ENCODE measurements around the gene PPTC7.

DNA sequence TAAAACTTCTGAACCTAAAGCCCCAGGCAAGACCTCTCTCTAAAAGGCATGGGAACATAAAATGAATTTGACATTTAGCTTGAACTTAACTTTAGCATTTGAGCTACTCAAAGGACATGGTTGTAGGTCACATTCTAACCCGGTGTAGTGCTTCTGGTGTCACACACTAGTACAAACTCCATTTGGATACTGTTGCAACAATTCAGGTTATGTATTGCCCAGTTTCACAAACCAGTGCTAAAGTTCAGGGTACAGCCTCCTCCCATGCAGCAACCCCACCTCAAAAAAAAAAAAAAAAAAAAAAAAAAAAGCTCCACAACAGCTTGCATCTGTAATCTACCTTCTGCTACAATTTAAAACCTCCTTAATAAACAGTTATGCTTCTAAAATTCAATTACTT is 7.8 kb downstream of the PPTC7 start:
- TF ChIP-seq, protein P1, sequence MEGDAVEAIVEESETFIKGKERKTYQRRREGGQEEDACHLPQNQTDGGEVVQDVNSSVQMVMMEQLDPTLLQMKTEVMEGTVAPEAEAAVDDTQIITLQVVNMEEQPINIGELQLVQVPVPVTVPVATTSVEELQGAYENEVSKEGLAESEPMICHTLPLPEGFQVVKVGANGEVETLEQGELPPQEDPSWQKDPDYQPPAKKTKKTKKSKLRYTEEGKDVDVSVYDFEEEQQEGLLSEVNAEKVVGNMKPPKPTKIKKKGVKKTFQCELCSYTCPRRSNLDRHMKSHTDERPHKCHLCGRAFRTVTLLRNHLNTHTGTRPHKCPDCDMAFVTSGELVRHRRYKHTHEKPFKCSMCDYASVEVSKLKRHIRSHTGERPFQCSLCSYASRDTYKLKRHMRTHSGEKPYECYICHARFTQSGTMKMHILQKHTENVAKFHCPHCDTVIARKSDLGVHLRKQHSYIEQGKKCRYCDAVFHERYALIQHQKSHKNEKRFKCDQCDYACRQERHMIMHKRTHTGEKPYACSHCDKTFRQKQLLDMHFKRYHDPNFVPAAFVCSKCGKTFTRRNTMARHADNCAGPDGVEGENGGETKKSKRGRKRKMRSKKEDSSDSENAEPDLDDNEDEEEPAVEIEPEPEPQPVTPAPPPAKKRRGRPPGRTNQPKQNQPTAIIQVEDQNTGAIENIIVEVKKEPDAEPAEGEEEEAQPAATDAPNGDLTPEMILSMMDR (IDR thresholded peaks at IDR 0.05; ENCODE audit: insufficient read depth, low read length): no peak
- TF ChIP-seq, protein P2, sequence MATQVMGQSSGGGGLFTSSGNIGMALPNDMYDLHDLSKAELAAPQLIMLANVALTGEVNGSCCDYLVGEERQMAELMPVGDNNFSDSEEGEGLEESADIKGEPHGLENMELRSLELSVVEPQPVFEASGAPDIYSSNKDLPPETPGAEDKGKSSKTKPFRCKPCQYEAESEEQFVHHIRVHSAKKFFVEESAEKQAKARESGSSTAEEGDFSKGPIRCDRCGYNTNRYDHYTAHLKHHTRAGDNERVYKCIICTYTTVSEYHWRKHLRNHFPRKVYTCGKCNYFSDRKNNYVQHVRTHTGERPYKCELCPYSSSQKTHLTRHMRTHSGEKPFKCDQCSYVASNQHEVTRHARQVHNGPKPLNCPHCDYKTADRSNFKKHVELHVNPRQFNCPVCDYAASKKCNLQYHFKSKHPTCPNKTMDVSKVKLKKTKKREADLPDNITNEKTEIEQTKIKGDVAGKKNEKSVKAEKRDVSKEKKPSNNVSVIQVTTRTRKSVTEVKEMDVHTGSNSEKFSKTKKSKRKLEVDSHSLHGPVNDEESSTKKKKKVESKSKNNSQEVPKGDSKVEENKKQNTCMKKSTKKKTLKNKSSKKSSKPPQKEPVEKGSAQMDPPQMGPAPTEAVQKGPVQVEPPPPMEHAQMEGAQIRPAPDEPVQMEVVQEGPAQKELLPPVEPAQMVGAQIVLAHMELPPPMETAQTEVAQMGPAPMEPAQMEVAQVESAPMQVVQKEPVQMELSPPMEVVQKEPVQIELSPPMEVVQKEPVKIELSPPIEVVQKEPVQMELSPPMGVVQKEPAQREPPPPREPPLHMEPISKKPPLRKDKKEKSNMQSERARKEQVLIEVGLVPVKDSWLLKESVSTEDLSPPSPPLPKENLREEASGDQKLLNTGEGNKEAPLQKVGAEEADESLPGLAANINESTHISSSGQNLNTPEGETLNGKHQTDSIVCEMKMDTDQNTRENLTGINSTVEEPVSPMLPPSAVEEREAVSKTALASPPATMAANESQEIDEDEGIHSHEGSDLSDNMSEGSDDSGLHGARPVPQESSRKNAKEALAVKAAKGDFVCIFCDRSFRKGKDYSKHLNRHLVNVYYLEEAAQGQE (IDR thresholded peaks at IDR 0.05; ENCODE audit: insufficient replicate concordance, low read depth): no peak
- TF ChIP-seq POLR2AphosphoS5 (IDR thresholded peaks at IDR 0.05; ENCODE audit: low read depth): no peak
- no peak for TF ChIP-seq GABPA (IDR thresholded peaks at IDR 0.05; ENCODE audit: low read depth)
- TF ChIP-seq SPI1 (IDR thresholded peaks at IDR 0.05; ENCODE audit: borderline replicate concordance, low read depth): no peak

All from HL-60 (cell line).